Measurements from ENCODE around the gene ERCC8. TPM values are rescaled to one million over a fixed set of nuclear protein-coding genes. Genes with fewer than 3 reads are reported as not detected.

The ERCC8 gene
- polyA plus RNA-seq, 3 donors: 5.5 to 16.8 (median 10.6) TPM

GRCh38 chr5:60927450-60927849 is 17.4 kb downstream of the ERCC8 start:
- H4K20me1 ChIP-seq (ENCODE audit: insufficient read depth, low read length): no peaks in the 10 kb centered on the region
- Mint-ChIP-seq H3K36me3 (peaks cover 28 to 42% of the 10 kb centered on the region in 2 donors), H3K4me3 (no peak overlapping the region), H3K4me1 (no peaks in the 10 kb centered on the region), H3K27ac (peak overlapping the region in 1 of 7 donors; percentile 80), H3K27me3 (ENCODE audit: low read depth in 3 of 3) (no peaks in the 10 kb centered on the region), H3K9me3 (no peaks in the 10 kb centered on the region)
- no peaks in the 10 kb centered on the region for H3K4me1 ChIP-seq (ENCODE audit: control insufficient read depth in 1 of 2, insufficient read depth in 2 of 2, low read length in 2 of 2)
- no peak for DNase-seq
- intact Hi-C loops (cut with micrococcal nuclease): no loop called here
- H3K79me2 ChIP-seq (ENCODE audit: insufficient read depth, low read length): no peaks in the 10 kb centered on the region
- no peak overlapping the region for H3K27ac ChIP-seq (ENCODE audit: low read depth in 1 of 2, low read length in 2 of 2)
- no peak for TF ChIP-seq CTCF (IDR thresholded peaks at IDR 0.05)
- no peak overlapping the region for H3K4me3 ChIP-seq (replicated peaks in 1 of 3; ENCODE audit: low read depth in 2 of 3, low read length in 3 of 3)
- H3K4me2 ChIP-seq (replicated peaks; ENCODE audit: extremely low read depth, low read length, poor library complexity, severe bottlenecking): no peak overlapping the region
- no peaks in the 10 kb centered on the region for H3K9me3 ChIP-seq (replicated peaks in 1 of 2; ENCODE audit: control insufficient read depth in 1 of 2, insufficient read depth in 1 of 2, low read length in 2 of 2)
- H3K36me3 ChIP-seq (replicated peaks in 1 of 2; ENCODE audit: control insufficient read depth in 1 of 2, insufficient read depth in 2 of 2, low read length in 2 of 2): peaks cover 26 to 49% of the 10 kb centered on the region in 2 donors
- H2AFZ ChIP-seq (ENCODE audit: insufficient read depth, low read depth, low read length, poor library complexity, severe bottlenecking): no peak overlapping the region
- H3K9ac ChIP-seq (ENCODE audit: insufficient read depth, low read length, poor library complexity, severe bottlenecking): no peak overlapping the region
- H3K27me3 ChIP-seq (ENCODE audit: control insufficient read depth in 2 of 2, insufficient read depth in 2 of 2, low read length in 2 of 2): no peaks in the 10 kb centered on the region

- Histone ChIP-seq H3K27me3 (ENCODE audit: control insufficient read depth in 2 of 2, insufficient read depth in 2 of 2, low read length in 2 of 2) (no peaks in the 10 kb centered on the region), H3K9me3 (replicated peaks in 1 of 2; ENCODE audit: control insufficient read depth in 1 of 2, insufficient read depth in 1 of 2, low read length in 2 of 2) (no peaks in the 10 kb centered on the region), H2AFZ (ENCODE audit: insufficient read depth, low read depth, low read length, poor library complexity, severe bottlenecking) (no peak overlapping the region), H4K20me1 (ENCODE audit: insufficient read depth, low read length) (no peaks in the 10 kb centered on the region), H3K4me1 (ENCODE audit: control insufficient read depth in 1 of 2, insufficient read depth in 2 of 2, low read length in 2 of 2) (no peaks in the 10 kb centered on the region), H3K36me3 (replicated peaks in 1 of 2; ENCODE audit: control insufficient read depth in 1 of 2, insufficient read depth in 2 of 2, low read length in 2 of 2) (peaks cover 33 to 69% of the 10 kb centered on the region in 2 donors), H3K27ac (ENCODE audit: low read depth in 1 of 2, low read length in 2 of 2) (no peak overlapping the region), H3K79me2 (ENCODE audit: insufficient read depth, low read length) (no peaks in the 10 kb centered on the region), H3K4me2 (replicated peaks; ENCODE audit: extremely low read depth, low read length, poor library complexity, severe bottlenecking) (no peak overlapping the region), H3K4me3 (replicated peaks in 1 of 3; ENCODE audit: low read depth in 2 of 3, low read length in 3 of 3) (no peak overlapping the region), H3K9ac (ENCODE audit: insufficient read depth, low read length, poor library complexity, severe bottlenecking) (no peak overlapping the region)
- no peak for DNase-seq
- intact Hi-C loops (cut with micrococcal nuclease): no loop called here
- no peak for TF ChIP-seq CTCF (IDR thresholded peaks at IDR 0.05)
- no peak overlapping the region for H3K4me3 Mint-ChIP-seq
- H3K36me3 Mint-ChIP-seq: peaks cover 52 to 55% of the 10 kb centered on the region in 2 donors
- H3K4me1 Mint-ChIP-seq: no peaks in the 10 kb centered on the region
- no peak overlapping the region for H3K27ac Mint-ChIP-seq
- peaks cover 0 to 4% (median 0%) of the 10 kb centered on the region in 7 donors for H3K9me3 Mint-ChIP-seq
- WGBS (ENCODE audit: insufficient coverage): no CpG with 5 or more reads among the region's 2 CpGs
- H3K27me3 Mint-ChIP-seq (ENCODE audit: low read depth in 3 of 3): no peaks in the 10 kb centered on the region
These were observed 26.4 kb downstream of the ERCC8 start for GRCh38 chr5:60918466-60918865.

All from CD14-positive monocyte (primary cell).